Cardiac fibroblast (primary cell): ENCODE results near the gene NR3C1.
"Not testable (repeated sequence)": the region's sequence is repeated elsewhere in the genome, so short reads cannot be mapped to it uniquely, and the experiment has no call there.

ENCODE experiments used
- DNase-seq, 2 donors: peaks; one replicate each; pipeline versions ENCODE4 v3.0.0 to v3.0.0-alpha.2; 2010; ENCODE audit warnings: low read depth in 2 of 2
- H3K4me3 ChIP-seq, 2 donors: replicated peaks in 1 of 2; 1 replicate in 1 of 2; 2 replicates in 1 of 2; pipeline ENCODE4 v1.5.1; 2011; ENCODE audit warnings: low read depth in 2 of 2, low read length in 2 of 2, mild to moderate bottlenecking in 2 of 2, moderate library complexity in 1 of 2
- CTCF ChIP-seq: IDR thresholded peaks from one replicate; pipeline ENCODE4 v1.5.1; 2011; ENCODE audit warnings: low read depth, mild to moderate bottlenecking, low read length, inconsistent platforms

Gene NR3C1

GRCh38 chr5:143329843-143330242 lies 73.6 kb downstream of the NR3C1 start:
- no peak for TF ChIP-seq CTCF
- no peak overlapping the region for H3K4me3 ChIP-seq
- no peak for DNase-seq

- TF ChIP-seq CTCF, result no peak
- no peak for DNase-seq
- no peak overlapping the region for H3K4me3 ChIP-seq
Measured at GRCh38 chr5:143328589-143329220, 74.8 kb downstream of the NR3C1 start.

GRCh38 chr5:143325086-143325485 lies 78.4 kb downstream of the NR3C1 start:
- DNase-seq, H3K4me3 ChIP-seq: not testable (repeated sequence)

GRCh38 chr5:143322931-143323630 lies 80.4 kb downstream of the NR3C1 start:
- DNase-seq, result peak in 1 of 2 donors; percentile 66
- H3K4me3 ChIP-seq, result not testable (repeated sequence)
- TF ChIP-seq CTCF, result peak; percentile 33

GRCh38 chr5:143322176-143322575 lies 81.3 kb downstream of the NR3C1 start:
- no peak for TF ChIP-seq CTCF
- no peak overlapping the region for H3K4me3 ChIP-seq
- no peak for DNase-seq

GRCh38 chr5:143319437-143320227 lies 83.9 kb downstream of the NR3C1 start:
- no peak for DNase-seq
- no peak overlapping the region for H3K4me3 ChIP-seq
- no peak for TF ChIP-seq CTCF

GRCh38 chr5:143318833-143319232 lies 84.7 kb downstream of the NR3C1 start:
- DNase-seq, result peak in 1 of 2 donors; percentile 36
- no peak for TF ChIP-seq CTCF
- no peak overlapping the region for H3K4me3 ChIP-seq
